ENCODE results near the gene PLEK.
"Not testable (repeated sequence)": the region's sequence is repeated elsewhere in the genome, so short reads cannot be mapped to it uniquely, and the experiment has no call there.

The PLEK gene

GRCh38 chr2:68441994-68442322, 76.9 kb downstream of the PLEK start:
- DNase-seq (ENCODE audit: low read depth), result no peak

DNA sequence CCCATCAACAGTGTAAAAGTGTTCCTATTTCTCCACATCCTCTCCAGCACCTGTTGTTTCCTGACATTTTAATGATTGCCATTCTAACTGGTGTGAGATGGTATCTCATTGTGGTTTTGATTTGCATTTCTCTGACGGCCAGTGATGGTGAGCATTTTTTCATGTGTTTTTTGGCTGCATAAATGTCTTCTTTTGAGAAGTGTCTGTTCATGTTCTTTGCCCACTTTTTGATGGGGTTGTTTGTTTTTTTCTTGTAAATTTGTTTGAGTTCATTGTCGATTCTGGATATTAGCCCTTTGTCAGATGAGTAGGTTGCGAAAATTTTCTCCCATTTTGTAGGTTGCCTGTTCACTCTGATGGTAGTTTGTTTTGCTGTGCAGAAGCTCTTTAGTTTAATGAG, 81.3 kb downstream of the PLEK start:
- DNase-seq (ENCODE audit: low read depth), result not testable (repeated sequence)

Measured in non-pigmented ciliary epithelial cell (primary cell).